Femur (tissue), 1 donor: ENCODE results near the gene GDNF.

Experiments used
- DNase-seq: peaks from one replicate; pipeline ENCODE4 v3.0.0-alpha.2; 2017

The GDNF gene

DNA sequence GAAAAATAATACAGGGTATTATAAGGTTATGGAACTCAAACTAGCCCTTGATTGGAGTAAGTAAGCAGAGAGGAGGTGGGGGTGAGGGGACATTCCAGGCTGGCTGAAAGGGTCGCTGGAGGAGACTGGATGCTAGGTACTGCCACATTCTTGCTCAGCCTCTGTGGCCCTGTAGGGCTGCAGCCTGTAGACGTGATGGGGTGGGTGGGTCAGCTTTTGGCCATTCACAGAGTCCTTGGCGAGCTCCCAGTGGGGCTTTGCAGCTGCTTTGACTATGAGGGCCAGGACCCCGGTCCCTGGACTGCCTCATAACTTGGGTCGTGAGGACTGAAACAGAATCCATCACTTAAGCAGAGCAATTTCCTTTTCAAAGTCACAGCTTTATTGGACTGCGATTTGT lies 4.2 kb upstream of the GDNF start:
- DNase-seq = no peak

DNA sequence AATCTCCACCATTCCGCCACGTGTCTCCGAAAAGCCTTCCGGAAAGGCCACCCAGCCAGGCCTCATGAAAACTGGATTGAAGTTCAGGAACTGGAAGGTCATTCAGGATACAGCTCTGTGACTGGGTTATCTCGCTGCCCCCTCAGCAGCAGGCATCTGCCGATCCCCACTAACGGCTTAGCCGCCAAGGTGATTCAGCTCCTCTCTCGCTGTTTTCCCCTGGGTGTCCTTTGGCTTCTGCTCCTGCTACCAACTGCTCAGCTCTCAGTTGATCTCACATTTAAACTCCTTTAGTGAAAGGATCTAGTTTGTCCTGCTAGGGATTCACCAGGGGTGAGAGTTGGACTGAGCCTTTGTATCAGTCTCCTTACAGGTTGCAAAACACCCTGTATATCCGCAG lies 2.2 kb upstream of the GDNF start:
- DNase-seq = no peak

DNA sequence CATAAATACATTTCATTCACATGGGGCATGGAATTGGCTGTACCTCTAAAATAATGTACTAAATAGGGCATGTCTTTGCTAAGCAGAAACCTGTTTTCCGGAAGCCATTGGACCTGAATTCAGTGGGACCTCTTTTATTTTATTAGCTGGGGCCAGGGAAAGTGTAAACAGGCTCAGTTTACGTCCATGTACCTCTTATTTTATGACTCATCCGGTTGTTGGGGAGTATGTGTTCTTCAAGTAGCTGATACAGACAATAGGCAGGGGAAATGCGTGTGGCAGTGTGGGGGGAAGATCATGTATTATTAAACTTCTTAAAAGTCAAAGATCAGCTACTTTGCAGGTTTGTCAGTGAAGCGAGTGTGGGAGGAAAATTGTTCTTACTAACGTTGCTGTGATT lies 1.4 kb upstream of the GDNF start:
- no peak for DNase-seq

DNA sequence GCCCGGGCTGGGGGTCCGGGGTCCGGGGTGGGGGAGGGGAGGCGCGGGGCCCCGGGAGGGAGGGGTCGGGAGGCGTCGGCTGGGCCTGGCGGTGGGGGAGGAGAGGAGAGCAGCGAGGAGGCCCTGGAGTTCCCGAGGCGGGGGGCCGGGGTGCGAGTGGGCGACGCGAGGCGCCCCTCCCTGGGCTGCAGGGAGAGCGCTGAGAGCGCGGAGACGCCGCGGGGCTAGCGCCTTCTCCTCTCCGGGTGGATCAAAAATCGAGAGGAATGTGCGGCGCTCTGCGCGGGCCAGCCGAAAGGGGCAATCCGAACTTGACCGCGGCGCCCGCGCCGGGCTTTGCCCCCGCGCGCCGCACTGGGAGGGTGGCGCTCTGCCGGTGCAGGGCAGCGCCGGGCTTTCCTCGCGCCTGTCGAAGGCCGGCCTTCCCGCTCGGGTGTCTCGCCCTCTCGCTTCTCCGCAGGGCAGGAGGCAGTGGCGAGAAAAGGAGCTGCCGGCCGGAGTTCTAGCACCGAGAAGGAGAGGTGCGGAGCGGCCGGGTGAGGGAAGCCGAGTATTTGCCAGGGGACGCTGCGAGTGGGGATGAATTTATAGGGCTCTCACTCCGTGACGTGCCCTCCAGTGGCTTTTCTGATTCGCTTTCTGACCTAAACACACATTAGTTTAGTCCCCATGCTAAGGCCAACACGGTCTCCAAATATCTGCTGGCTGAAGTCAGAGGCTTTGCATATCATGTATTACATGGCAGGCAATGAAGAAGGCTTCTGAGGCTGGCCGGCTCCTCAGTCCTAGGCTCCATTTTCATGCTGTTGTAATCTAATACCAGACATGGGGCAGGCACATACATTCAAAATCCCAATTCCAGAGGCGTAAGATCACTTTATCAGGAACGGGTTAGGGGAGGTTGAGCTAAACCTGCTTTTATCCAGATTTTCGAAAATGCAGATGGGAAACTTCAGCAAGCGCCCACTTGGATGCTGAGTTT lies 503 bp upstream of the GDNF start:
- DNase-seq = peak; percentile 57

DNA sequence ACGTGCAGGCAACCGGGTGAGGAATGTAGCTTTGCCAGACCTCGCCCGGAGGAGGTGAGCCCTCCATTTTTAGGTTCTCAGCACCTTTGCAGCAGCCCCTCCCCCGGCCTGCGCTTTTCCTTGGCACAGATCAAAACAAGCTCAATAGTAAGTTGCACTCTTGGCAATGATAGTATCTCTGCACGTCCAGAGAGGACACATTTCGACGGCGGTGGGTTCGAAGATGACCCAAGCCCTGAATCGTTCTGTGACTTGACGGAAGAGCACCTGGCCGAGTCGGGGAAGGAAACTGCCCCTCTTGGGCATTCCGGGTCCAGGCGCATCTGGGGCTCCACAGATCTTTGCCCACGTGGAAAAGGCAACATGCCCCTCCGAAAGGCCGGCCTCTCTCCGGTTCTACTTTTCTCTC lies 904 bp downstream of the GDNF start:
- DNase-seq = no peak

DNA sequence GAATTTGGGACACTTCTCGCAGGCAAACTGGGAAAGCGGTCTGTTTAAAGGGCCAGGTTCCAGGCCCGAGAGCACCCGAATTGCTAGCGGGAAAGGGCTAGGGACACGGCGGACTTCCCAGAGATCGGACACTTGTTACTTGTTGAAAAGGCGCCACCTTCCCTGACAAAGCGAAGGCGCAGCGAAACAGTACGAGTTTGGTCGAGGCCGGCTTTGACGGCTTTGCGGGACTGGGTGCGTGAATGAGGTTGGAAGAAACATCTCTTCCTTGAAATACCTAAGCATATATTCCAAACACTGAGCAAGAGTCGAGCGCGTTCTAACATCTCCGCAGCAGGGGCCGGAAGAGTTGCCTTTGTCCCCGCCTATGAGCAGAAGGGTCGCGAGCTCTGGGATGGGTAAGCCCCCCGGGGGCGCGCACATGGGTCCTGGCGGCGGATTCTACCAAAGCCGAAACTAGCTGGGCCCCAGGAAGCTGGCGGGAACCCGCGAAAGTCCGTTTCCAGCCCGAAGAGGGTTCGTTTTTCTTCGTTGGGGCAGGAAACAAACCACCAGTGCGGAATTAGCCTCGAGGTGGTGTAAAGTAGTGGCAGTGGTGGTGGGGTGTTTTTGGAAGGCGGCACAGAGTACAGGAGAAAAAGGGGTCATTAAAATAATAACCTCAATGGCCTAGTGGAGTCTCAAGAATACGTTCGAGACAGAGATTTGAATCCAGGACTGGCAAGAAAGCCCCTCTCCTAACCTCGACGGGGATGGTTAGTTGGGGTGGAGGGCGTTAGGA lies 1.5 kb downstream of the GDNF start:
- DNase-seq = no peak

DNA sequence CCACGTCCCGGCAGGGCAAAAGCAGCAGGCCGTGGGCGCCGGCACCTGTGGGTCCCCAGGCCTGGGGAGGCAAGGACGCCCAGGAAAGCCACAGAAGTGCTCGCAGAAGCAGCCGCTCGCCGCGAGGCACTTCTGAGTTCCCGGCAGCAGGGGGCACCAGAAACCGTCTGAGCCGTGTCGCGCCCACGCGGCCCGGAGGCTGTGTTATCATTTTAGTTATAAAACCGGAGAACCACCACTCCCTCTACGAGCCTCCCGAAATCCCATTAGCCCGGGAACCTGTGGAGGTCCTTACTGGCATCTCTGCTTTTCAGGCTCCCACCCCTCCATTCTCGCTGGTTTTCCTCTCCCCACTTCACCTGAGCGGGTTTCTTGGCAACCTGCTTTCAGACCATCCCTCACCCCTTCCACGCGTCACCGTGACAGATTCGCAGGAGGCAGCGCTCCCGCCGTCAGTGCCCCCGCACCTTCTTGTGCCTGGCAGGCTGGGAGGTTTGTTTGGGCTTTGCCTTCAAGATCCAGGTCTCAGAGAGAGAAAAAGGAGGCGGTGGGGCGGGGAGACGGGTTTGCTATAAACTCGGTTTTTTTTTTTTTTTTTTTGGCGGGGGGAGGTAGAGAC lies 2.3 kb downstream of the GDNF start:
- DNase-seq = peak; percentile 87

DNA sequence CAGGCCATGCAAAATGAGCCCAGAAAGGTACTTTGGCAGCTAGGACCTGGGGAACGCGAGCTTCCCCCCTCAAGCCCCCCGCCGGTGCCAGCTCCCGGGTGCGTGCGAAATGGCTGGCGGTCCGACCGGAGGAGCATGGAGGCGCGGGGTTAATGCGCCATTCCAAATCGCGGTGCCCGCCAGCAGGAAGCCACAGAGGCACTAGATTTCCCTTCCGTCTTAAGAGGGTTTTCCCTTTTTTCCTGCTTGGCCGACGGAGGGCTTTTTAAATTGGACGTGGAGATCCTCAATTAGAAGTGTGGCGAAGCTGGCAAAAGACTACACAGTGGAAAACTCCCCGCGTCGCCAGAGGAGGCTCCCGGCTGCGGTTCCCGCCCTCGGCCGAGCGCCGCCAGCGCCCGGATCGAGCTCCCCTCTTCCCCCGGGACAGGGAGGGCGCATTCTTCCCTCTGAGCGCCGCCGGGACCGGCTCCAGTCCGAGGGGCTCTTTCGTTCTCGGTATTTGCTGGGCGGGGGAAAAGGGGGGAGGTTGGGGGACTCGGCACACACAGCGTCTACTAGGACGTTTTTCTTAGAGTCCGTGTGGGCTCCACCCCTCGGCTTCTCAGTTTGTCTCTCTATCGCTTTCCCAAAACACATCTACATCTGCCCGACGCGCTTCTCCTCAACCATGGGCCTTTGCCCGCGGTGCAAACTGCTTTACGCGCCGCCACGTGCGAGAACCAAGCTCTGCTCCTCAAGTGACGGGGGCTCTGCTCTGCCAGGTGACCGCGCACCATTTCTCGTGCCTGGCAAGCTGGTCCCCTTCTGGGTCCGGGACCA lies 3.0 kb downstream of the GDNF start:
- peak; percentile 69 for DNase-seq

DNA sequence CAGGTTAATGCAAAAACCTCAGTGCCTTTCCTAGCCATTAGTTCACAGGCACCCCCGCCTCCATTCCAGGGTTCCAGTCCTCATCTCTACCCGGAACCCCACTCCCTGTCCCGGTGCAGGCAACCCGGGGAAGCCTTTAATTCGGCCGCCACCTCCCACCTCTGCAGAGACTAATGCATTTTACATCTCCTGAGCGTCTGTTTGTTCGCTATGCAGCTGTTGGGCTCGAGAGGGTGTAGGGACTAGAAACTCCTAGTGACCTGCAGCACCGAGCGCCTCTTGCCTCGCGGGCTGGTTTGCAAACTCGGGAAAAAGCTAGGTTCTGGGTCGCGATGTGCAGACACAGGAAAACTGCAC lies 3.6 kb downstream of the GDNF start:
- no peak for DNase-seq

DNA sequence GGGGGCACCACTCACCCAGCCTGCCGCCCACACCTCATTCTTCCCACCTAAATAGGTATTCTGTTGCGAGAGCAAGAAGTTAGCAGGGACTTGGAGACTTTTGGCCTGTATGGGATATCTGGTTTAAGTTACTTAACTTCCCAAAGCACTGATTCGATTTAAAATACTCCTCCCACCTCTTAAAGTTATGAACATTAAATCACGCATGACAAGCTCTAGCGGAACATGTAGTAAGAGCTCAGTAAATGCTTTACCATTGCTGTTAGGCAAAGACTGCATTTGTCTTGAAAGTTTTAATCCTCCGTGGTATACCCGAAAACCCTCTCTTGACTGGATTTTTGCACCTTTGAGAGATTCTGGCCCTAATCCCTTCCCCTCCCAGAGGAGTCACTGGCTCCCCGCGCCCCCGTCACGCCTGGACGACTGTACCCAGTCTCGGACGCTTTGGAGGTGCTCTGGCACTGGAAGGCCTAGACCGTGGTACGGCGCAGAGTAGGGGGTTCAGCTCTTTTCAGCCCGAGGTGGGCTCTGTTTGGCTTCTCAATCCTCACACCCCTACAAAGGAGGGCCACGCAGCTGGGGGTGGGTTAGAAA lies 4.4 kb downstream of the GDNF start:
- no peak for DNase-seq

DNA sequence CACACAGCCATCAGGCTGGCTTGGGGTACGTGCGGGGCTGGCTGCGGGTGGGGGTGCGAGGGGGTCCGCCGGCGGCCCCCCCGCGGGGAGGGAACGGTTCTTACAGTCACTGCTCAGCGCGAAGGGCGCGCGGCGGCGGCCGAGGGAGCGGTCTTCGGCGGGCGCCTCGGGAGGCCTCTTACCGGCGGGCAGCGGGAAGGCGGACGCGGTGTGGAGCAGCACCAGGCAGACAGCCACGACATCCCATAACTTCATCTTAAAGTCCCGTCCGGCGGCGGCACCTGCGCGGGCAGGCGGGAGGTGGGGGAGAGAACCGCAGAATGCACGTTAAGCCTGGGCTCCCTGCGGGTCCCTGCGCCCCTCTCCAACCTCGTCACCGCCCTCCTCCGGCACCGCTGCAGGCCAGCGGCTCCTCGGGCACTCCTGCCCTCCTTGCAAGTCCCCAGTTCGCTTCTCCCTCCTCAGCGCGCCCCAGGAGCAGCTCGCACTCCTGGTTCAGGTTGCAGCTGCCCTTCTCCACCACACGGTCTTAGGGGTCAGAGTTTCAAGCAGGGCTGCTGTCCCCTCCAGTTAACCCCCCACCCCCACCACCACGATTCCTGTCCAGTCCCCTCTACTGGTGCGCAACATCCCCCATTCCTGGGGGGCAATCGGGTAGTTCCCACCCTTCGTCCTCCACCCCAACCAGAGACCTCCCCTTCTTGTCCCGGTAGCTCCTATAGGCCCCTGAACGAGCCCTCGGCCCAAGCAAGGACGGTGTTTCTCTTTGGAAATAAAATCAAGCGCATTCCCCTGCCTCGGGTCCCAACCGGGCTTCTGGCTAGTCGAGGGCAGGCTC lies 5.1 kb downstream of the GDNF start:
- no peak for DNase-seq

DNA sequence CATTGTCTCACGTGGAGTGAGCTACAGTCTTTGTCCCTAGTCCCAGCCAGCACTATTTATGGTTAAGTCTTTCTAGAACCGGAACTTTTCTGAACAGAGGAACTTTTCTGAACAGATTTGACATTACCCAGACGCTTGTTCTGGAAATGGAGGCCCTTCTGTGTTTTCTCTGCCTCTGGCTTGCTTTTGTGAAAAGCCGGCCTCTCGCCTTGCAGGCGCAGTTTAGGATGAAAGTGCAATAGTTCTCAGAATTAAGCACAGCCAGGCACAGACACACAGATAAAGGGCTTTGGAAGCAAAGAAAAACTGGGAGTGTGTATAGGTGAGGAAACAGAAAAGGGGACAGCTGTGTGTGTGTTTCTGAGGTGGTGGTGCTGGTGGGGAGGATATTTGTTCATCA lies 5.9 kb downstream of the GDNF start:
- no peak for DNase-seq

DNA sequence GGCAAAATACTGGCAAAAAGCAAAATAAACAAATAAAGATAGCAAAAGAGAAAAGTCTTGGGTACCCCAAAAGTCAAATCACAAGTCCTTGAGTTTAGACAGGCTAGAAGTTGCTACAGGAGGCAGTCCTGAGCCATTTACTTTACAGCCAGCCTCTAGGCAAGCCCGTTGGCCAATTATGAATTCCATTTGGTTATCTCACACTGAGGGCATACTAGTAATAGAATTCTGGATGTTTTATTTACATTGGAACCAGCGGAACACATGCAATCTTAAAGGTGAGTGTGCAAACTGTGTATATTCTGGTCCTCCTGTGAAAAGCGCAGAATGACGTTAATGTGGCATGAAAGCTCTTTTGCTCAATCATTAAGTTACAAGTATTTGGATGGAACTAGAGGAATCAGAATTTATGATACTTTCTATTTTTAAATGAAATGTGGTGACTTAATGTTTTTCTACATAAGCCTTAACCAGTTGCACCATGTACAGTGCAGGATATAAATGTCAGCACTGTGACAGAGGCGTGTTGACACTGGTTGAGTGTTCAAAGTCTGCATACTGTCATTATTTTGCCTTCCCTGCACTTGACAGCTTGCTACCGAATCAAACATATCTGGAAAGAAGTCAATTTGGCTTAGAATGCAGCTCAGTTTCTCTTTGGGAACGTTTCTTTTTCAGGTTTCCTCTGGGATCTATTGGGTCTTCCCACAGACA lies 7.9 kb downstream of the GDNF start:
- DNase-seq = no peak

DNA sequence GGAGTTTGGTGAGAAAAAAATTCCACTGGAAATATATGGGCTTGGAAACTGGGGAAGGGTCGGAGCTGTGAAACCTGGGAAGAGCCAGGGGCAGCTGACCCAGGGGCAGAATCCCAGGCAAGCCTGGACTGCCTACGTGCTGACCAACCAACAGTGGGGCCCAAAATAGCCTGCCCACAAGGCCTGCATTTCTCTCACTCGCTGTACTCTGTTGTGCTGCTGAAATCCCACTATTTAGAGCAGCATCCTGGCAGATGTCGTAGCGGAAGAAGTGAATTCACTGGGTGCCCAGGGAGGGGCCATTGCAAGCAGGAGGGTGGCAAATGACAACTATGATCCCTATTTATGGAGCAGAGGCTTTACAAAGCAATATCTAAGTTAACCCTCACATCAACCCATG lies 9.5 kb downstream of the GDNF start:
- no peak for DNase-seq

DNA sequence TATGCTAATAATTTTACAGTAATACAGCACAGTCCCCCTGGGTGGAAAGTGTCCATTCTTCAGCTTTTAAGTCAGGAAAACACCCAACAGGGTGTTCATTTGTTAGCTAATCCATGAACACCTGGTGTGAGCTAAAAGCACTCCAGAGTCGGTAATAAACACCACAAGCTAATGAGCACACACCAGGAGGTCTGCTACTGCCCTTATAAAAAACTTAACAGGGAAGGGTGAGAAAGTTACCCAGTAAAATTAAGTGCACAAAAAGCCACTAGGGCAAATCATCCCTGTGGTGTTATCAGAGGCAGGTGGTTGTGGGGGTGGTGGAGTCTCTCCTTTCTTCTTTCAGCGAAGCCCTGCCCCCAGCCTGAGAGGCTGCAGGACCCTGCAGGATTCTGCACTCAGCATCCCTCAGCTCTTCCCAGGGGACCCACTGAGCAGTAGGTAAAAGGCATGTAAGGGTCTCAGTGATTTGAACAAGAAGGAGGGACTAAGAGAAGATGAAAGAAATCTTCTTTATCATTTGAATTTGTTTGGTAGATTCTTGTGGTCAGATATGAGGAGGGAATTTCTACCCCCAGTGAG lies 14.4 kb downstream of the GDNF start:
- DNase-seq = no peak

DNA sequence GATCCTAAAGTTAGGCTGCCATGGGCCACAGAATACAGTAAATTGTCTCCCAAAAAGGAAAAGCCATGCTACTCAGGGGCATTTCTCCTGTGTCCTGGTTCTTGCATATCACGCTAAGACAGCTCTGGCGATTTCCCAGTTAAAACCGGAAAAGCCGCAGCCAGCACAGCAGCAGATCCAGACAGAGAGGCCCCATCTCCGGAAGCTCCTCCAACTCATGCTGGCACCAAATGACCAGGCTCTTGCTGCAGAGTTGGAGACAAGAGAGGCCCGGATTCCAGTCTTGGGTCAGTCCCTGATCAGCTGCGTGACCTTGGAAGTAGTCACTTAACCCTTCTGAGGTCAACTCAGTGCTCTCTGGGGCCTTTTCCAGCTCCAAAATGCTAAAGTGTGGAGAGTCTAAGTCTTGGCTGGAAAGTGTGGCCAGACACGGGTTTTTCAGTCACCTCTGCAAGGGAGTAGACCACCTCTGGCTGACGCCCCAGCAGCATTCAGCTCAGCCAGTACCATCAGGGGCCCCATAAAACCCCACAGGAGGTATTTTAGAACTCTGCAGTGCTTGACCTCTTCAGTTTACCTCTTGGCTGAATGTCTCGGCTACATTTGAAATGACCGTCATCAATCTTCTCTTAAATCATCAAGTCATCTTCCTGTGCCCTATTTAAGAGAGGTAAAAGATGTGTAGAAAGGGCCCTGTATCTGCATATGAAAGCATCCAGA lies 16.2 kb downstream of the GDNF start:
- DNase-seq = no peak

DNA sequence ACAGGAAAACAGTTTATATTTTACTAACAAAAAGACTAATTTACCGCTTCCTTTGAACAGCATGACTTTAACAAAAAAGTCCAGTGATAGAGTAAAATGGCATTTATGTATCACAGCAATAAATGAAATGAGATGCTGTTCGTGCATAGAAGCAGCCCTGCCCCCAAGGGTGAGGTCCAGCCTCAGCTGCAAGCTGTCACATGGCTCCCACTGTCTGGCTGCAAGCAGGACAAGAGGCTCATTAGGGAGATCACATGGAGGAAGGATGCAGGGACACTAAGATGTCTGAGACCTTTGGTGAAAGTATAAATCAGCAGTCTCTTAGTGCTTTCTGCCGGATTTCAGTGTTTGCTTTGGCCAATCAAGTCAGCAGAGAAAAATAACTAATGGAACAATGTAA lies 23.0 kb downstream of the GDNF start:
- no peak for DNase-seq

DNA sequence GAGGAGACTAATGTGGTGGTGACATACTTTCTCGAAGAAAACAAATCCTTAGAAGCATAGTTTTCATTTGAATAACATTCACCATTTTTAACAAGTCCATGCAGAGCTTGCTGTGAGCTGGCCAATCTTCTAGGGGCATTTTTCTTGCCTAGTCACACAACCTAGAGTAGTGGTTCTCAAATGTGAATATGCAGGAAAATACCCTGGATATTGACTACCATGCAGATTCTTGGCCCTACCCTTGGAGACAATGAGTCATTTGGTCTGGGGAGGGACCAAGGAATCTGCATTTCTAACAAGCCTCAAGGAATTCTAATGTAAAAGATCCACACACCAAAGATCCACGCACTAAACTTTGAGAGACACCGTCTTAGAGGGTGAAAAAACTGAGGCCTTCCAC lies 23.5 kb downstream of the GDNF start:
- DNase-seq = no peak

DNA sequence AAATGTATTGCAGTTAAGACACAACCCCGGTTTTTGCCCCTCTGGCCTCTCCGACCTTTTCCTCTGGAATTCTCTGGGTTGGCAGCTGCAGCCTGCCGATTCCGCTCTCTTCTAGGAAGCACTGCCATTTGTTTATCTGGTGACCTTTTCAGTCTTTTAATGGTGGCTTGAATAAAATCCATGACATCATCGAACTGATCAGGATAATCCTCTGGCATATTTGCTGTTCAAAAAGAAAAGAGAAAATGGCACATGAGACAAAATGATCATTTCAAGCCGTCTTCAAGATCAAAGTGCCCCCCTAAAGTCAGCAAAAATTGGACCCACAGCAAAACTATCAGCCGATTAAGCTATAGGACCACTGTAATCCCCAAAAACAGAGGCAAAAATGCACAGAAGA lies 23.9 kb downstream of the GDNF start:
- no peak for DNase-seq

DNA sequence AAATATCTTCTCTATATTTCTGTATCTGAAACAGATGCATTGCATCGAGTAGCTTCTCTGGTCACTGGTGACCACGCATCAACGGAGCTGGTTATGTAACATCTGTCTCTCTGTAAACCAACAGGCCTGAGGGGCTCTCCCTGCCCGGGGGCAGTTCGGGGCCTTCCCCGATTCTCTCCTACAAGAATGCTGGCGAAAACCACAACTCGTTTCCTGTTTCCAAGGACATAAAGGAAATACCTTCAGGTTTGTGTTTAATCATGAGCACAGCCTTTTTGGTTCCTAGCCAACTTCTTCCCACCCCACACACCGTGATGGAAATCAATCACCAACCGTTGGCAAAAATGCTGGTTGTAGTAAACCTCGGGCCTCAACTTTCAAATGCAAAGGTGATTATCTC lies 25.1 kb downstream of the GDNF start:
- no peak for DNase-seq
